H1 (cell line): ENCODE results near the gene UFD1. TPM values are rescaled to one million over a fixed set of nuclear protein-coding genes. Genes with fewer than 3 reads are reported as not detected.

Experiments used
- CTCF ChIA-PET: fragments of 300-600 bp; sonication (Branson Sonifier 250); formaldehyde crosslinking; loops from one replicate; lab custom pipeline; 2021; ENCODE audit not compliant: partially characterized antibody; lab: Charles Lee
- POLR2A ChIA-PET: fragments of 300-600 bp; sonication (Branson Sonifier 250); formaldehyde crosslinking; loops from one replicate; lab custom pipeline; 2021; ENCODE audit warnings: inconsistent platforms; ENCODE audit not compliant: partially characterized antibody; lab: Charles Lee
- DNase-seq, 2 experiments: peaks; one replicate each; pipeline versions ENCODE4 v3.0.0 to v3.0.0-alpha.2; 2010 to 2022; ENCODE audit warnings: low spot score in 2 of 2, low read depth in 1 of 2, mixed read lengths in 1 of 2
- FAIRE-seq: peaks from 2 replicates; lab custom pipeline; 2011; peaks lifted over from hg19 to GRCh38; lab: Jason Lieb, UNC
- H2AFZ ChIP-seq: 2 replicates; pipeline ENCODE4 v1.8.1; 2012; ENCODE audit warnings: low read length, inconsistent platforms
- H2AK5ac ChIP-seq: 2 replicates; pipeline ENCODE4 v1.6.1; 2013; ENCODE audit warnings: low read depth, low read length
- H2BK120ac ChIP-seq: replicated peaks from 2 replicates; pipeline ENCODE3; 2013; ENCODE audit warnings: low read depth, low read length, inconsistent platforms
- H2BK12ac ChIP-seq: 2 replicates; pipeline ENCODE4 v1.6.1; 2013; ENCODE audit warnings: low read depth, low read length
- H2BK15ac ChIP-seq: 2 replicates; pipeline ENCODE4 v1.6.1; 2013; ENCODE audit warnings: low read length
- H2BK20ac ChIP-seq: 2 replicates; pipeline ENCODE4 v1.6.1; 2013; ENCODE audit warnings: low read length
- H2BK5ac ChIP-seq: 2 replicates; pipeline ENCODE4 v1.6.1; 2013; ENCODE audit warnings: low read depth, low read length
- H3K14ac ChIP-seq: 2 replicates; pipeline ENCODE4 v1.6.1; 2013; ENCODE audit warnings: inconsistent platforms; ENCODE audit not compliant: insufficient read length
- H3K18ac ChIP-seq: 2 replicates; pipeline ENCODE4 v1.6.1; 2013; ENCODE audit warnings: low read length; ENCODE audit errors: extremely low read depth
- H3K23ac ChIP-seq: 2 replicates; pipeline ENCODE4 v1.6.1; 2013; ENCODE audit warnings: inconsistent platforms; ENCODE audit not compliant: insufficient read length
- H3K23me2 ChIP-seq: 2 replicates; pipeline ENCODE4 v1.6.1; 2013; ENCODE audit warnings: low read depth, low read length
- H3K27ac ChIP-seq: 2 replicates; pipeline ENCODE4 v1.6.1; 2011; ENCODE audit warnings: low read depth, low read length, inconsistent platforms
- H3K27me3 ChIP-seq, 4 experiments: replicated peaks in 1 of 4; 1 replicate in 1 of 4; 2 replicates in 3 of 4; pipeline versions ENCODE4 v1.6.1 to v1.8.1; 2011 to 2013; ENCODE audit warnings: low read length in 3 of 4, mild to moderate bottlenecking in 3 of 4, inconsistent platforms in 2 of 4, mixed read lengths in 2 of 4, moderate library complexity in 1 of 4; ENCODE audit not compliant: control insufficient read depth in 3 of 4, insufficient read depth in 3 of 4; ENCODE audit errors: extremely low read depth in 1 of 4
- H3K36me3 ChIP-seq, 4 experiments: 2 replicates each; pipeline versions ENCODE4 v1.6.1 to v1.8.1; 2011 to 2013; ENCODE audit warnings: mild to moderate bottlenecking in 4 of 4, low read length in 3 of 4, moderate library complexity in 2 of 4, control low read depth in 1 of 4, inconsistent platforms in 1 of 4; ENCODE audit not compliant: insufficient read depth in 4 of 4, control insufficient read depth in 2 of 4
- H3K4ac ChIP-seq: replicated peaks from 2 replicates; pipeline ENCODE3; 2013; ENCODE audit warnings: low read length, low read depth, mixed read lengths, inconsistent platforms; ENCODE audit not compliant: insufficient read length
- H3K4me1 ChIP-seq, 4 experiments: replicated peaks in 1 of 4; 1 replicate in 1 of 4; 2 replicates in 3 of 4; pipeline versions ENCODE4 v1.6.1 to v1.8.1; 2011 to 2013; ENCODE audit warnings: low read length in 3 of 4, inconsistent platforms in 2 of 4, mixed read lengths in 1 of 4; ENCODE audit not compliant: insufficient read depth in 4 of 4, control insufficient read depth in 3 of 4
- H3K4me2 ChIP-seq, 2 experiments: 2 replicates each; pipeline versions ENCODE4 v1.6.1 to v1.8.1; 2011 to 2013; ENCODE audit warnings: low read depth in 2 of 2, low read length in 2 of 2, control low read depth in 1 of 2, inconsistent platforms in 1 of 2, mild to moderate bottlenecking in 1 of 2; ENCODE audit not compliant: insufficient read depth in 1 of 2
- H3K4me3 ChIP-seq, 4 experiments: fragments of 200-600, 300-600 bp in 1 of 4; sonication (generic), shearing (Covaris generic), sonication (Bioruptor Twin) in 1 of 4; 2 replicates each; pipeline versions ENCODE4 v1.5.1 to v1.8.1; 2011 to 2016; ENCODE audit warnings: low read length in 4 of 4, low read depth in 3 of 4, control low read depth in 2 of 4, inconsistent platforms in 2 of 4, mild to moderate bottlenecking in 2 of 4, mixed read lengths in 1 of 4, moderate library complexity in 1 of 4; ENCODE audit not compliant: insufficient read depth in 2 of 4; ENCODE audit errors: extremely low read depth in 1 of 4
- H3K56ac ChIP-seq: replicated peaks from 2 replicates; pipeline ENCODE3; 2013; ENCODE audit warnings: low read depth, mild to moderate bottlenecking, mixed read lengths, low read length, inconsistent platforms; ENCODE audit not compliant: insufficient read length
- H3K79me1 ChIP-seq: 2 replicates; pipeline ENCODE4 v1.6.1; 2013; ENCODE audit warnings: low read depth, low read length, control low read depth
- H3K79me2 ChIP-seq, 2 experiments: 2 replicates each; pipeline versions ENCODE4 v1.6.1 to v1.8.1; 2012 to 2013; ENCODE audit warnings: low read length in 2 of 2, mild to moderate bottlenecking in 2 of 2, inconsistent platforms in 1 of 2; ENCODE audit not compliant: insufficient read depth in 2 of 2, control insufficient read depth in 1 of 2
- H3K9ac ChIP-seq, 4 experiments: replicated peaks in 1 of 4; 1 replicate in 1 of 4; 2 replicates in 3 of 4; pipeline versions ENCODE4 v1.6.1 to v1.8.1; 2011 to 2013; ENCODE audit warnings: low read depth in 3 of 4, low read length in 3 of 4, control low read depth in 2 of 4, mild to moderate bottlenecking in 2 of 4, moderate library complexity in 2 of 4, inconsistent platforms in 1 of 4; ENCODE audit errors: extremely low read depth in 1 of 4
- H3K9me3 ChIP-seq, 2 experiments: 2 replicates each; pipeline versions ENCODE4 v1.6.1 to v1.8.1; 2012 to 2013; ENCODE audit warnings: mild to moderate bottlenecking in 2 of 2, moderate library complexity in 2 of 2, control low read depth in 1 of 2, inconsistent platforms in 1 of 2, low read depth in 1 of 2, low read length in 1 of 2, mixed read lengths in 1 of 2; ENCODE audit not compliant: insufficient read depth in 2 of 2
- H4K20me1 ChIP-seq, 2 experiments: replicated peaks in 1 of 2; 2 replicates each; pipeline versions ENCODE3 to v1.8.1; 2011 to 2013; ENCODE audit warnings: inconsistent platforms in 2 of 2, low read length in 2 of 2, mild to moderate bottlenecking in 1 of 2; ENCODE audit not compliant: insufficient read depth in 2 of 2, control insufficient read depth in 1 of 2
- H4K5ac ChIP-seq: 2 replicates; pipeline ENCODE4 v1.6.1; 2013; ENCODE audit warnings: low read length, low read depth, mixed read lengths, inconsistent platforms; ENCODE audit not compliant: insufficient read length
- H4K8ac ChIP-seq: 2 replicates; pipeline ENCODE4 v1.8.0; 2013; ENCODE audit warnings: mild to moderate bottlenecking, moderate library complexity, low read length, inconsistent platforms; ENCODE audit not compliant: insufficient read depth; ENCODE audit errors: extremely low read depth
- H4K91ac ChIP-seq: replicated peaks from 2 replicates; pipeline ENCODE3; 2013; ENCODE audit warnings: low read length, mixed read lengths, inconsistent platforms; ENCODE audit not compliant: insufficient read length
- BCL11A ChIP-seq, 2 experiments: IDR thresholded peaks; one replicate each; pipeline ENCODE4 v1.6.1; 2011; ENCODE audit warnings: low read depth in 2 of 2, low read length in 2 of 2, mild to moderate bottlenecking in 2 of 2
- GTF2F1 ChIP-seq: IDR thresholded peaks from 2 replicates; pipeline ENCODE4 v1.6.1; 2012; ENCODE audit warnings: low read depth, low read length, improper control_type of control experiment, borderline replicate concordance
- KDM1A ChIP-seq: fragments of 200-600, 300-600 bp; sonication (generic); IDR thresholded peaks from 2 replicates; pipeline ENCODE4 v1.7.1; 2016; ENCODE audit warnings: mild to moderate bottlenecking, low read length, borderline replicate concordance
- SUZ12 ChIP-seq: fragments of 200-600 bp; sonication (generic); IDR thresholded peaks from 2 replicates; pipeline ENCODE4 v1.6.1; 2012; ENCODE audit warnings: mild to moderate bottlenecking, inconsistent platforms, low read length, moderate library complexity, mixed read lengths
- TAF1 ChIP-seq: IDR thresholded peaks from 2 replicates; pipeline ENCODE4 v1.6.1; 2011; ENCODE audit warnings: mild to moderate bottlenecking, low read depth, low read length
- TBP ChIP-seq: IDR thresholded peaks from 2 replicates; pipeline ENCODE4 v1.6.1; 2011; ENCODE audit warnings: low read depth, low read length, improper control_type of control experiment
- YY1 ChIP-seq: IDR thresholded peaks from 2 replicates; pipeline ENCODE4 v1.6.1; 2011; ENCODE audit warnings: low read depth, mild to moderate bottlenecking, low read length
- WGBS, 2 experiments: shearing (Covaris generic) in 1 of 2; methylation state at CpG; one replicate each; pipeline versions ENCODE4 v1.1.6 to v1.1.7; 2013 to 2015; ENCODE audit warnings: low lambda C conversion rate in 2 of 2, mixed read lengths in 2 of 2, inconsistent platforms in 1 of 2, low coverage in 1 of 2, missing lambda C conversion rate in 1 of 2; ENCODE audit not compliant: insufficient replicate concordance in 2 of 2, insufficient coverage in 1 of 2, insufficient read length in 1 of 2; ENCODE audit errors: extremely low coverage in 1 of 2, missing lambda C conversion rate in 1 of 2; 5-methylcytosine and 5-hydroxymethylcytosine counted together
- polyA plus RNA-seq, 7 experiments: library from polyadenylated mRNA; depleted of rRNA in 3 of 7; stranded (reverse) in 5 of 7; unstranded in 2 of 7; fragments of >200 nt in 5 of 7; fragments of 200-250 nt in 2 of 7; gene quantifications; 1 replicate in 5 of 7; 2 replicates in 1 of 7; 4 replicates in 1 of 7; pipeline versions ENCODE4 v1.2.1 to v1.2.3, GENCODE V29; 2011 to 2013; ENCODE audit warnings: missing spikeins in 2 of 7, mixed read lengths in 2 of 7
- total RNA-seq: library from RNA; stranded (reverse); fragmentation: NEBNext Ultra II Directional; extraction: Animal tissue kit (Norgen Biotek cat#: 25700); gene quantifications from 2 replicates; pipeline ENCODE4 v1.2.1, GENCODE V29; 2021
- TF ChIP-seq, protein P1 (sequence below): IDR thresholded peaks from 2 replicates; pipeline ENCODE4 v1.6.1; 2012; ENCODE audit warnings: inconsistent platforms

UFD1 gene
- total and polyA plus RNA-seq, 2 of the 8 experiments (the other 6 are each of a cell fraction or from before 2014, with no cell fraction given): 74.6 to 116 TPM

DNA sequence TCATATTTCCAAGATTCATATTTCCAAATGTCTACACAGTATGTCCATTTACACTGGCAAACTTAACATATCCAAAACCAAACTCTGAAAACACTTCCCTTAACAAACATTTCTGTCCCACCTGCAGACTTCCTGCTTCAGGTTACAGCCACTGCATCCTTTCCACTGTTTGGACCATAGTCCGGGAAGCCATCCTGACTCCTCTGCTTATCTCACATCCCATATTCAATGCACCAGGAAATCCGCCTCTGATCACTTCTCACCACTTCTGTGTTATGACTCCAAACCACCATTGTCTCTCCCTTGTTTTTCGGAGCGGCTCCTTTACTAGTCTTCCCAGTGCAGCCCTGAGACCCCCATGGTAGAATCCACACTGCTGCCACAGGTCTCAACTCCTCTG lies 77.5 kb downstream of the UFD1 start:
- POLR2A ChIA-PET: no interaction called here
- 98% methylated on average over 4 of the region's 4 CpGs; no CpG with 5 or more reads in 1 of the 2 experiments for WGBS, 2 experiments
- Histone ChIP-seq H3K23ac (no peak overlapping the region), H2BK20ac (no peak overlapping the region), H4K8ac (no peak overlapping the region), H3K4me2 (no peak overlapping the region), H3K9me3 (no peaks in the 10 kb centered on the region), H3K79me2 (no peaks in the 10 kb centered on the region), H3K56ac (no peak overlapping the region), H4K20me1 (peaks cover 0 to 9% of the 10 kb centered on the region in 2 experiments), H2BK5ac (no peak overlapping the region), H2BK15ac (no peak overlapping the region), H3K14ac (no peak overlapping the region), H3K36me3 (peaks cover 11 to 41% (median 28%) of the 10 kb centered on the region in 4 experiments; a peak in 7 of 8 replicates), H3K27me3 (no peaks in the 10 kb centered on the region), H3K18ac (no peak overlapping the region), H3K4ac (no peak overlapping the region), H4K5ac (no peak overlapping the region), H3K4me3 (no peak overlapping the region), H2BK12ac (no peak overlapping the region), H4K91ac (no peak overlapping the region), H2AFZ (no peak overlapping the region), H3K79me1 (no peaks in the 10 kb centered on the region), H3K4me1 (no peaks in the 10 kb centered on the region), H3K23me2 (no peaks in the 10 kb centered on the region), H2BK120ac (no peak overlapping the region), H3K27ac (no peak overlapping the region), H3K9ac (no peak overlapping the region), H2AK5ac (no peak overlapping the region)
- FAIRE-seq (no peak), DNase-seq (no peak)
- CTCF ChIA-PET: no interaction called here
- TF ChIP-seq YY1: no peak
- TF ChIP-seq SUZ12: no peak
- TF ChIP-seq BCL11A (IDR thresholded peaks at IDR 0.05; ENCODE audit: low read depth in 2 of 2, low read length in 2 of 2): no peak
- no peak for TF ChIP-seq KDM1A
- TF ChIP-seq GTF2F1: no peak
- no peak for TF ChIP-seq TBP
- no peak for TF ChIP-seq TAF1
- TF ChIP-seq, protein P1, sequence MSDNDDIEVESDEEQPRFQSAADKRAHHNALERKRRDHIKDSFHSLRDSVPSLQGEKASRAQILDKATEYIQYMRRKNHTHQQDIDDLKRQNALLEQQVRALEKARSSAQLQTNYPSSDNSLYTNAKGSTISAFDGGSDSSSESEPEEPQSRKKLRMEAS: no peak
